GM12865 (cell line): Measurements from ENCODE around the gene CARS2.

Source experiments
- DNase-seq: peaks from one replicate; pipeline ENCODE4 v3.0.0; 2010; ENCODE audit warnings: low read depth
- H3K4me3 ChIP-seq: 2 replicates; pipeline ENCODE4 v1.5.1; 2011; ENCODE audit warnings: mild to moderate bottlenecking, low read depth, low read length, control low read depth
- CTCF ChIP-seq: IDR thresholded peaks from 2 replicates; pipeline ENCODE4 v1.5.1; 2011; ENCODE audit warnings: low read length, control low read depth, low read depth, inconsistent platforms; ENCODE audit not compliant: insufficient read depth; ENCODE audit errors: missing control alignments

The CARS2 gene

GRCh38 chr13:110648146-110648819 is 57.6 kb downstream of the CARS2 start:
- no peak for DNase-seq
- no peak for TF ChIP-seq CTCF
- H3K4me3 ChIP-seq: no peak overlapping the region

GRCh38 chr13:110647365-110647737 is 58.6 kb downstream of the CARS2 start:
- no peak for TF ChIP-seq CTCF
- no peak for DNase-seq
- no peak overlapping the region for H3K4me3 ChIP-seq

GRCh38 chr13:110646442-110647364 is 59.2 kb downstream of the CARS2 start:
- no peak overlapping the region for H3K4me3 ChIP-seq
- DNase-seq: no peak
- no peak for TF ChIP-seq CTCF

- no peak overlapping the region for H3K4me3 ChIP-seq
- TF ChIP-seq CTCF: no peak
- no peak for DNase-seq
These were observed 60.2 kb downstream of the CARS2 start for GRCh38 chr13:110645750-110646149.

- DNase-seq: peak; percentile 84
- peak; percentile 58 for TF ChIP-seq CTCF
- H3K4me3 ChIP-seq: no peak overlapping the region
These were observed 60.9 kb downstream of the CARS2 start for GRCh38 chr13:110644892-110645521.

- no peak for DNase-seq
- H3K4me3 ChIP-seq: no peak overlapping the region
- TF ChIP-seq CTCF: no peak
These were observed 62.0 kb downstream of the CARS2 start for GRCh38 chr13:110643768-110644421.
